GM18508 (cell line): ENCODE results near the gene PREB.
"Not testable (repeated sequence)": the region's sequence is repeated elsewhere in the genome, so short reads cannot be mapped to it uniquely, and the experiment has no call there.

Experiments
- ATAC-seq: cut with Tn5 transposase; IDR thresholded peaks from one replicate; pipeline ENCODE4 v1.9.1; 2021; ENCODE audit warnings: moderate number of reproducible peaks; ENCODE audit not compliant: insufficient read depth, unreplicated experiment

PREB gene

GRCh38 chr2:27128668-27129571, 5.5 kb downstream of the PREB start:
- ATAC-seq, result no peak

GRCh38 chr2:27127883-27128667, 6.4 kb downstream of the PREB start:
- no peak for ATAC-seq

GRCh38 chr2:27126252-27126710, 8.2 kb downstream of the PREB start:
- ATAC-seq, result no peak

DNA sequence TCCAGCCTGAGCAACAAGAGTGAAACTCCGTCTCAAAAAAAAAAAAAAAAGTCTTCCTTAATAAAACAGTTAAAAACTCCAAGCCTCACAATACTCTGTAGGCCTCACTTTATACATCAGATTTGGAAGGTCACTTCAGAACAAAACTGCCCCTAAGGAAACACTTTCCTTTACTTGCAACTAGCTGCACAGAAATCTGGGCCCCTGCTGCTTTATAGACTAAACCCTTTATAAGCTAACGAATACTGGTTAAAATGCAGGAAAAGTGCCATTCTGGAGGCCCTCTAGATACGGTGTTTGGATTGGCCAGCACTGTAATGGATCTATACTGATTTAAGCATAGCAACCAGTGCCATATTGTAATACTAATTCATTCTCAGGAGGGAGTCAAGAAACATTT, 9.3 kb downstream of the PREB start:
- ATAC-seq, result no peak

DNA sequence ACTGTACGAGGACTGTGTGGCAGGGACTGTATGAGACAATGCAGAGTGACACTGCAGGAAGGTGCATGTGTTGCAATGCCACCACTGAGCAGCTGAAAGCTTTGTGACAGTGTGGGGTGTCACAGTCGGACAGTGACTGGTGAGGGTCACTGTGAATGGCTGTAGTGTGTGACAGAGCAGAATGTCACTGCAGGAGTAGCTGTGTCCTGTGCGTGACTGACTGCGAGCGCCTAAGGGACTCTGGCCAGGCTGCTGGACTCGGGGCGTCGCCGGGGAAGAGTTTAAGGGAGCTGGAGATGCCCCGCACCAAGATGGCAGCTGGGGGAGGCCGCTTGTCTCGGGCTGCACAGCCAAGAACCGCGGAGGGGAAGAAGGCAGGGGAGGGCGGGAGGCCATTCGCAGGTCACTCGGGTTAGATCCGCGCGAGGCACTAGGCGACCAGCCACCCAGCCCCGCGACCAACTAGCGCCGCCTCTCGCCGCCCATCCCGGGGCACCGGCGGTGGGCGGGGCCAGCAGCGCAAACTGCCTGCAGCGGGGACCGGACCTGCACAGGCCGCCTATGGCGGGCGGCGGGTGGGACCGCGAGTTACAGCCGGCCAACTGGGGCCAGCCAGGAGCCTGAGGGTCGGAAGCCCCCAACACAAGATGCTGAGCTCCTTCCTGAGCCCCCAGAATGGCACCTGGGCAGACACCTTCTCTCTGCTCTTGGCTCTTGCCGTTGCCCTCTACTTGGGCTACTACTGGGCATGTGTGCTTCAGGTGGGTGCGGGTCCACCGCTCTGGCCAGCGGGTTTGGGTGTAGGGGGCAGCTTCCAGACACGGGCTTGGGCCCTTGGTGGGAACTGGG, 10.9 kb downstream of the PREB start, which contains the start of gene ABHD1:
Gene ABHD1 (plus strand): TSS at position 514 of the 849 bp plus-strand sequence. CDS start 134 bp downstream, at position 648.
- no peak for ATAC-seq

- ATAC-seq, result no peak
Measured at GRCh38 chr2:27122791-27123190, 11.6 kb downstream of the PREB start.

GRCh38 chr2:27121906-27122305, 12.5 kb downstream of the PREB start:
- no peak for ATAC-seq

- ATAC-seq, result not testable (repeated sequence)
Measured at GRCh38 chr2:27119330-27119670, 15.1 kb downstream of the PREB start.

GRCh38 chr2:27118525-27119329, 15.7 kb downstream of the PREB start, which contains the start of gene CGREF1:
CGREF1 (minus strand) TSS chr2:27119128; CDS start chr2:27104366, 14,762 bp downstream.
- ATAC-seq, result no peak

GRCh38 chr2:27117995-27118524, 16.4 kb downstream of the PREB start:
- no peak for ATAC-seq

- no peak for ATAC-seq
Measured at GRCh38 chr2:27115519-27115918, 18.9 kb downstream of the PREB start.

GRCh38 chr2:27111392-27112078, 22.9 kb downstream of the PREB start:
- ATAC-seq, result not testable (repeated sequence)

DNA sequence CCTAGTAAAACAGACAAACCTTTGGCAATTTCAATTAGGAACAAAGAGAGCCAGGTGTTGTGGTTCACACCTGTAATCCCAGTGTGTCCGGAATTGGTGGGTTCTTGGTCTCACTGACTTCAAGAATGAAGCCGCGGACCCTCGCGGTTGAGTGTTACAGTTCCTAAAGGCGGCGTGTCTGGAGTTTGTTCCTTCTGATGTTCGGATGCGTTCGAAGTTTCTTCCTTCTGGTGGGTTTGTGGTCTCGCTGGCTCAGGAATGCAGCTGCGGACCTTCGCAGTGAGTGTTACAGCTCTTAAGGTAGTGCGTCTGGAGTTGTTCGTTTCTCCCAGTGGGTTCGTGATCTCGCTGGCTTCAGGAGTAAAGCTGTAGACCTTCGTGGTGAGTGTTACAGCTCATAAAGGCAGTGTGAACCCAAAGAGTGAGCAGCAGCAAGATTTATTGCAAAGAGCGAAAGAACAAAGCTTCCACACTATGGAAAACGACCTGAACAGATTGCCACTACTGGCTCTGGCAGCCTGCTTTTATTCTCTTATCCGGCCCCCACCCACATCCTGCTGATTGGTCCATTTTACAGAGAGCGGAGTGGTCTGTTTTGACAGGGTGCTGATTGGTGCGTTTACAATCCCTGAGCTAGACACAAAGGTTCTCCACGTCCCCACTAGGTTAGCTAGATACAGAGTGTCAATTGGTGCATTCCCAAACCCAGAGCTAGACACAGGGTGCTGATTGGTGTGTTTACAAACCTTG, 23.7 kb downstream of the PREB start:
- ATAC-seq, result not testable (repeated sequence)

DNA sequence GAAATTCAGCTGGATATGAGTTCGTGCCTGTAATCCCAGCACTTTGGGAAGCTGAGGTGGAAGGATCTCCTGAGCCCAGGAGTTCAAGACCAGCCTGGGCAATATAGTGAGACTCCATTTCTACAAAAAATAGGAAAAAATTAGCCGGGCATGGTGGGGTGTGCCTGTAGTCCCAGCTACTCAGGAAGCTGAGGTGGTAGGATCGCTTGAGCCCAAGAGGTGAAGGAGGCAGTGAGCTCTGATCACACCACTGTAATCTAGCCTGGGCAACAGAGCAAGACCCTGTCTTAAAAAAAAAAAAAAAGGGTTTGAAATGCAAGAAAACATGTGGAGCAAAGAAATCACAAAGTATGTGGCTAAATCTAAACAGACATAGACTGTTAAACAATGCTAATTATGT, 25.4 kb downstream of the PREB start:
- ATAC-seq, result no peak

DNA sequence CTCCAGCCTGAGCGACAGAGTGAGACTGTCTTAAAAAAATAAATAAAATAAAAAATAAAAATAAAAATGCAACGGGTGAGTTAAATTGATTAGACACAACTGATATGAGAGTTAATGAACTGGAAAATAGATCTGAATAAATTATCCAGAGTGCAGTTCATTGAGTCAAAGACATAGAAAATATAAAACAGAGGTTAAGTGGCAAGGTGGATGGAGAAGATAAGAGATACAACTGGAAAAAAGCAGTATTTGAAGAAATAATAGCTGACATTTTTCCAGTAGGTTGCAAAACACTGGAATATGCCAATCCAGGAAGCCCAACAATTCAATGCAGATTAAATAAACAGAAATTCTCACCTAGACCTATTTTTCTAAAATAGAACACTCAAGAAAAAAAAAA, 26.2 kb downstream of the PREB start:
- no peak for ATAC-seq

DNA sequence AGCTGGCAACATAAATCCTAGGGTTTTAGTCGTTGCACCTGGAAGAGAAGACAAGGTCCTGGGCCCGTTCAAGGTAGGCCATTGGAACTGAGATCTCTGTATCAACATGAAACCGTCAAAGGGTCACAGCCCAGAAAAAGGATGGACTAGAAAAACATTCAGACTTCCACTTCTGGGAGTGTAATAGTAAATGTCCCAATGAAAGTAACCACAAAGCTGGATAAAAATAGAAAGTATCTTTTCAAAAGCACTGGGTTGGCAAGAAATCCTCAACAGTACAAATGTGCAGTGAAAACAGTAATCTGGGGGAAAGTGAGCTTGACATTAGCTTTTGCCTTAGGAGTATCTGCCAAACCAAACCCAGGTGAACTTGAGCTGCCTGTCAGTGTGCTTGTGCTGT, 28.5 kb downstream of the PREB start:
- no peak for ATAC-seq

GRCh38 chr2:27102329-27102728, 32.1 kb downstream of the PREB start:
- ATAC-seq, result no peak

- no peak for ATAC-seq
Measured at GRCh38 chr2:27100036-27100435, 34.4 kb downstream of the PREB start.
